ENCODE measurements around the gene MRGPRF.

DNA sequence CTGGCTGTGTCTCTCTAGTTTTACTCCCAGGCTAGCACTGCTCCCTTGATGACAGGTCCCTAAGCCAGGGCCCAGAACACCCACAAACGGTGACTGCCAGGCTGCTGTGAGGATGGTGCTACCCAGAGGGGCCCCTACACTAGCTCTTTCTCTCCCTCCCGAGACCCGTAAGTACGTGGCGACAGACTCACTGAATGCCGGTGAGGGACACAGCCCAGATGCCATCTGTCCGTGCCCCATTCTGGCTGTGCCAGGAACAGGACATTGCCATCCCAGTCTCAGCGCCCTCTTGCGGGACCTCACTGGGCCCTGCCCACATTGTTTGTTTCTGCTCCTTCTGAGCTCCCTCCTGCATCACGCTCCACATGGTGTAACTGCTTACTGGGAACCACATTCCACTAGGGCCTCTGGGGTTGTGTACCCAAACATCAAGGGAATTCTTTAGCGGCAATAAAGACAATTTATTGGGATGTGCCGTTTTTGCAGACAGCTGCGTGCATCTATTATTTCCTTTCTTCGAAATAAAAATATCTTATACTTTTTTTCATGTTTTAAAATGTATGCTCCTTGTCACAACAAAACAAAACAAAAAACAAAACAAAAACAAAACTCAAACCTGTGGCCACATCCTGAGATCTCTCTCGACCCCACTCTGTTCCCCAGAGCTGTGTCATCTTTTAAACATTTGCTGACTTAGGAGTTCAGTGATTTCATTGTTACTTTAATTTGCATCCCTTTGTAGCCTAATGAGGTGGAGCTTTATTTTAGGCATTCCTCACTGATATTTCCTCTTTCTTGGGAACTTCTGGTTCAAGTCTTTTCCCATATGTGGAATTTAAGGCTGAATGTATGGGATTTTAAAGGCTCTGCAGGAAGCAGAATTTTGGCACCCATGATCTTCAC lies 31.3 kb upstream of the MRGPRF start:
- TF ChIP-seq MAFK (IDR thresholded peaks at IDR 0.05; ENCODE audit: low read depth, low read length) (peak; percentile 52; the same call in 1 of the 2 replicates), SP1 (IDR thresholded peaks at IDR 0.05; ENCODE audit: low read depth, low read length) (0 out of 2 replicates have a peak, but pooled peaks have one; percentile 36), EP300 (IDR thresholded peaks at IDR 0.05; ENCODE audit: borderline replicate concordance in 1 of 2, low read depth in 2 of 2, low read length in 2 of 2) (peak in 1 of 2 experiments; percentile 43; a peak in 1 of 3 replicates), SIN3A (conservative IDR thresholded peaks at IDR 0.05 in 1 of 2, IDR thresholded peaks at IDR 0.05 in 1 of 2; ENCODE audit: low read depth in 1 of 2, low read length in 2 of 2) (no peak), POLR2A (IDR thresholded peaks at IDR 0.05; ENCODE audit: control extremely low read depth in 1 of 2, low read depth in 2 of 2, low read length in 2 of 2) (no peak), CEBPB (IDR thresholded peaks at IDR 0.05; ENCODE audit: low read depth, low read length) (no peak), JUND (IDR thresholded peaks at IDR 0.05; ENCODE audit: low read length) (peak; percentile 28; the same call in 1 of the 2 replicates), HDAC2 (IDR thresholded peaks at IDR 0.05; ENCODE audit: borderline replicate concordance in 1 of 2, low read depth in 2 of 2, low read length in 2 of 2) (peak in 1 of 2 experiments; percentile 73; a peak in 2 of 4 replicates), ZNF274 (IDR thresholded peaks at IDR 0.05; ENCODE audit: borderline replicate concordance, extremely low read depth, low read length) (no peak)
- TF ChIP-seq, protein P1, sequence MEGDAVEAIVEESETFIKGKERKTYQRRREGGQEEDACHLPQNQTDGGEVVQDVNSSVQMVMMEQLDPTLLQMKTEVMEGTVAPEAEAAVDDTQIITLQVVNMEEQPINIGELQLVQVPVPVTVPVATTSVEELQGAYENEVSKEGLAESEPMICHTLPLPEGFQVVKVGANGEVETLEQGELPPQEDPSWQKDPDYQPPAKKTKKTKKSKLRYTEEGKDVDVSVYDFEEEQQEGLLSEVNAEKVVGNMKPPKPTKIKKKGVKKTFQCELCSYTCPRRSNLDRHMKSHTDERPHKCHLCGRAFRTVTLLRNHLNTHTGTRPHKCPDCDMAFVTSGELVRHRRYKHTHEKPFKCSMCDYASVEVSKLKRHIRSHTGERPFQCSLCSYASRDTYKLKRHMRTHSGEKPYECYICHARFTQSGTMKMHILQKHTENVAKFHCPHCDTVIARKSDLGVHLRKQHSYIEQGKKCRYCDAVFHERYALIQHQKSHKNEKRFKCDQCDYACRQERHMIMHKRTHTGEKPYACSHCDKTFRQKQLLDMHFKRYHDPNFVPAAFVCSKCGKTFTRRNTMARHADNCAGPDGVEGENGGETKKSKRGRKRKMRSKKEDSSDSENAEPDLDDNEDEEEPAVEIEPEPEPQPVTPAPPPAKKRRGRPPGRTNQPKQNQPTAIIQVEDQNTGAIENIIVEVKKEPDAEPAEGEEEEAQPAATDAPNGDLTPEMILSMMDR (IDR thresholded peaks at IDR 0.05; ENCODE audit: control extremely low read depth in 1 of 3, insufficient read depth in 1 of 3, low read depth in 1 of 3, low read length in 3 of 3): peak; percentile 65 to 87 (median 85)

Data from H1 (cell line).